Measurements from ENCODE around the gene MICA.
"Not testable (repeated sequence)": the region's sequence is repeated elsewhere in the genome, so short reads cannot be mapped to it uniquely, and the experiment has no call there.

MICA gene

GRCh38 chr6:31386977-31387376 lies 16.4 kb upstream of the MICA start:
- Histone ChIP-seq H3K4me1 (ENCODE audit: control insufficient read depth, insufficient read depth, low read length) (no peaks in the 10 kb centered on the region), H3K27me3 (ENCODE audit: control insufficient read depth, insufficient read depth, low read length) (no peaks in the 10 kb centered on the region), H3K9ac (ENCODE audit: low read length) (no peak overlapping the region), H3K27ac (ENCODE audit: low read depth, low read length) (no peak overlapping the region), H3K4me3 (ENCODE audit: low read length) (no peak overlapping the region), H3K36me3 (ENCODE audit: control insufficient read depth, insufficient read depth, low read length) (no peaks in the 10 kb centered on the region)

- H3K36me3 ChIP-seq (ENCODE audit: control insufficient read depth, insufficient read depth, low read length); H3K9ac ChIP-seq (ENCODE audit: low read length); H3K4me1 ChIP-seq (ENCODE audit: control insufficient read depth, insufficient read depth, low read length); H3K4me3 ChIP-seq (ENCODE audit: low read length); H3K27ac ChIP-seq (ENCODE audit: low read depth, low read length); H3K27me3 ChIP-seq (ENCODE audit: control insufficient read depth, insufficient read depth, low read length): not testable (repeated sequence)
Observed at GRCh38 chr6:31388916-31389801, 14.2 kb upstream of the MICA start.

DNA sequence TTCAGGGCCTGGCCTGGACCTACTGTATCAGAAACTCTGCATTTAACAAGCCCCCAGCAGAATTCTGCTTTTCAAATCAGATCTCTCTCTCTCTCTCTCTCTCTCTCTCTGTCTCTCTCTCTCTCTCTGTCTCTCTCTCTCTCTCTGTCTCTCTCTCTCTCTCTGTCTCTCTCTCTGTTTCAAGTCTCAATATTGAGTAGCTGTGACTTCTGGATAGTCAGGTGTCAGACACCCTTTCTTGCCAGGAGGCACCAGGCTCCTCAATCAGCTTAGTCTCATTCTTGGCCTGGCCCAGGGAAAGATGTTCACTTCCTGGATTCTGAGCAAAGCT lies 13.6 kb upstream of the MICA start:
- not testable (repeated sequence) for H3K27me3 ChIP-seq (ENCODE audit: control insufficient read depth, insufficient read depth, low read length); H3K27ac ChIP-seq (ENCODE audit: low read depth, low read length); H3K4me1 ChIP-seq (ENCODE audit: control insufficient read depth, insufficient read depth, low read length); H3K9ac ChIP-seq (ENCODE audit: low read length); H3K4me3 ChIP-seq (ENCODE audit: low read length); H3K36me3 ChIP-seq (ENCODE audit: control insufficient read depth, insufficient read depth, low read length)

GRCh38 chr6:31393932-31394331 lies 9.5 kb upstream of the MICA start:
- Histone ChIP-seq H3K27ac (ENCODE audit: low read depth, low read length) (no peak overlapping the region), H3K9ac (ENCODE audit: low read length) (no peak overlapping the region)

GRCh38 chr6:31394381-31394780 lies 9.0 kb upstream of the MICA start:
- Histone ChIP-seq H3K9ac (ENCODE audit: low read length) (no peak overlapping the region), H3K36me3 (ENCODE audit: control insufficient read depth, insufficient read depth, low read length) (peaks cover 4% of the 10 kb centered on the region), H3K4me1 (ENCODE audit: control insufficient read depth, insufficient read depth, low read length) (no peaks in the 10 kb centered on the region), H3K27ac (ENCODE audit: low read depth, low read length) (no peak overlapping the region), H3K4me3 (ENCODE audit: low read length) (no peak overlapping the region), H3K27me3 (ENCODE audit: control insufficient read depth, insufficient read depth, low read length) (no peaks in the 10 kb centered on the region)

More at GRCh38 chr6:31393932-31394331, 9.5 kb upstream of the MICA start:
- Histone ChIP-seq H3K27me3 (ENCODE audit: control insufficient read depth, insufficient read depth, low read length) (no peaks in the 10 kb centered on the region), H3K36me3 (ENCODE audit: control insufficient read depth, insufficient read depth, low read length) (peaks cover 4% of the 10 kb centered on the region), H3K4me3 (ENCODE audit: low read length) (no peak overlapping the region), H3K4me1 (ENCODE audit: control insufficient read depth, insufficient read depth, low read length) (no peaks in the 10 kb centered on the region)

DNA sequence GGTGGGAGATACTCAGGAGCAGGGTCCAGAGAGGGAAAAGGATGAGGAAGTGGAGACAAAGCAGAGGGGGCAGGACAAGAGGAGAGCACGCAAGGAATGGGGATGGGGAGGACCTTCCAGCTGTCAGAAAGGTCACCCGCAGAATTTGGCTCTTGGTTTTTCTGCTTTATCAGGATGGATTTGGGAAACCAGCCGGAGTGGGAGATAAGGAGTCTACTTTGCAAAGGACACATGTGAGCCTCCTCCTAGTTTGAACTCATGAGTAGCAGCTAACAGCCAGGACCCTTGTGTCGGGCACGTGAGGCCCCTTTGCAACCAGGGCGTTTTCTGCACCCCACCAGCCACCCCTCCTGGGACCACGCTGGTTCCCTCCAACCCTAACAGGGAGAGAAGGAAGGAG lies 7.6 kb upstream of the MICA start:
- H3K9ac ChIP-seq (ENCODE audit: low read length), result no peak overlapping the region
- no peaks in the 10 kb centered on the region for H3K27me3 ChIP-seq (ENCODE audit: control insufficient read depth, insufficient read depth, low read length)
- peaks cover 4% of the 10 kb centered on the region for H3K36me3 ChIP-seq (ENCODE audit: control insufficient read depth, insufficient read depth, low read length)
- no peak overlapping the region for H3K4me3 ChIP-seq (ENCODE audit: low read length)
- H3K4me1 ChIP-seq (ENCODE audit: control insufficient read depth, insufficient read depth, low read length), result no peaks in the 10 kb centered on the region
- no peak overlapping the region for H3K27ac ChIP-seq (ENCODE audit: low read depth, low read length)

- Histone ChIP-seq H3K27ac (ENCODE audit: low read depth, low read length) (no peak overlapping the region), H3K27me3 (ENCODE audit: control insufficient read depth, insufficient read depth, low read length) (no peaks in the 10 kb centered on the region), H3K4me3 (ENCODE audit: low read length) (no peak overlapping the region), H3K9ac (ENCODE audit: low read length) (no peak overlapping the region), H3K4me1 (ENCODE audit: control insufficient read depth, insufficient read depth, low read length) (no peaks in the 10 kb centered on the region), H3K36me3 (ENCODE audit: control insufficient read depth, insufficient read depth, low read length) (peaks cover 4% of the 10 kb centered on the region)
Observed at GRCh38 chr6:31396422-31397152, 6.8 kb upstream of the MICA start.

GRCh38 chr6:31397153-31397499 lies 6.3 kb upstream of the MICA start:
- not testable (repeated sequence) for H3K27ac ChIP-seq (ENCODE audit: low read depth, low read length); H3K4me3 ChIP-seq (ENCODE audit: low read length); H3K27me3 ChIP-seq (ENCODE audit: control insufficient read depth, insufficient read depth, low read length)

GRCh38 chr6:31397901-31398525 lies 5.4 kb upstream of the MICA start:
- Histone ChIP-seq H3K27ac (ENCODE audit: low read depth, low read length) (no peak overlapping the region), H3K9ac (ENCODE audit: low read length) (no peak overlapping the region), H3K36me3 (ENCODE audit: control insufficient read depth, insufficient read depth, low read length) (peaks cover 4% of the 10 kb centered on the region), H3K4me1 (ENCODE audit: control insufficient read depth, insufficient read depth, low read length) (peaks cover 9% of the 10 kb centered on the region), H3K27me3 (ENCODE audit: control insufficient read depth, insufficient read depth, low read length) (no peaks in the 10 kb centered on the region), H3K4me3 (ENCODE audit: low read length) (no peak overlapping the region)

More at GRCh38 chr6:31397153-31397499, 6.3 kb upstream of the MICA start:
- H3K36me3 ChIP-seq (ENCODE audit: control insufficient read depth, insufficient read depth, low read length); H3K9ac ChIP-seq (ENCODE audit: low read length); H3K4me1 ChIP-seq (ENCODE audit: control insufficient read depth, insufficient read depth, low read length): not testable (repeated sequence)

- peak overlapping the region; percentile 87 for H3K4me3 ChIP-seq (ENCODE audit: low read length)
- H3K9ac ChIP-seq (ENCODE audit: low read length), result peak overlapping the region; percentile 82
- no peaks in the 10 kb centered on the region for H3K36me3 ChIP-seq (ENCODE audit: control insufficient read depth, insufficient read depth, low read length)
- H3K27ac ChIP-seq (ENCODE audit: low read depth, low read length), result peak overlapping the region; percentile 97
- H3K27me3 ChIP-seq (ENCODE audit: control insufficient read depth, insufficient read depth, low read length), result no peaks in the 10 kb centered on the region
- H3K4me1 ChIP-seq (ENCODE audit: control insufficient read depth, insufficient read depth, low read length), result peaks cover 11% of the 10 kb centered on the region
Observed at GRCh38 chr6:31399589-31400466, 3.6 kb upstream of the MICA start.

- Histone ChIP-seq H3K4me1 (ENCODE audit: control insufficient read depth, insufficient read depth, low read length) (peaks cover 11% of the 10 kb centered on the region), H3K4me3 (ENCODE audit: low read length) (peak overlapping the region; percentile 87), H3K36me3 (ENCODE audit: control insufficient read depth, insufficient read depth, low read length) (no peaks in the 10 kb centered on the region), H3K27ac (ENCODE audit: low read depth, low read length) (peak overlapping the region; percentile 97), H3K27me3 (ENCODE audit: control insufficient read depth, insufficient read depth, low read length) (no peaks in the 10 kb centered on the region), H3K9ac (ENCODE audit: low read length) (peak overlapping the region; percentile 82)
Observed at GRCh38 chr6:31400467-31401289, 2.7 kb upstream of the MICA start.
